HG03575 (cell line): ENCODE measurements around the gene CSGALNACT2.

ENCODE experiments used
- ATAC-seq: cut with Tn5 transposase; IDR thresholded peaks from one replicate; pipeline ENCODE4 v1.9.1; 2021; ENCODE audit not compliant: unreplicated experiment, insufficient number of reproducible peaks, low FRiP score; ENCODE audit errors: extremely low read depth

The CSGALNACT2 gene

DNA sequence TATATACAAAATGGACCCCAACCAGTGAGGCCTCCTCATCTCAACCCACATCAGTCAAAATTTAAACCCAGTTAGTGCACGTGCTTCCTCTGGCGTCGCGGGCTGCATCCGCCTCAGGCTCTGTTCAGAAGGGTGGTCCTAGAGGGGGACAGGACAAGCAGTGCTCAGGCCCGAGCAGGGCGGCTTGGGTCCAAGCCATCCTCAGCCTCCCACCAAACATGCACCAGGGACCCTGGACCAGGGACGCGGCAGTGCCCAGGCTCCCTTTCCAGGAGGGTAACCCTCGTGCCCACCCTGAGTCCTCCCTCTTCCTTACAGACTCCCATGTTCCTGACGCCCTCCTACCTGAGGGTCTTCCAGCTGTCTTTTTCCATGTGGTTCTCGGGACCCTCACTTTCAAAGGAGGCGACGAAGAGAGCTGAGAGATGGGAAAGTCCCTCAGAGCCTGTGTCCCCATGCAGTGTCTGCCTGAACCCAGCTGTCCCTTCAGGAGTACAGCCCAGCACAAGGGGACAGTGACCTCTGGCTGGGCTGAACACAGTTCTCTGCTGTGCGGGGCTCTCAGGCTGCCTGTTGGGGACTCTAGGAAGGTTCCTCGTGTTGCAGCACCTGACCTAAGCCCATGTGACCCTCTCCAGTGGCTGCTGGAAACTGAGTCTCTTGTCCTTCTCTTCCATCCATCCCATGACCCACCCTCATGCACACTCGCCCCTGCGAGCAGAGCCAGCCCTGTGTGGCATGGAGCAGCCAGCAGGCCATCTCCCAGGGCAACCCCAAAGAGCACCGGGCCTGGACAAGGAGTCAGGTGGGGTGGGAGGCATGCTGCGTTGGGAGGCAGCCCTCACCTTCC is 58.1 kb downstream of the CSGALNACT2 start:
- no peak for ATAC-seq

DNA sequence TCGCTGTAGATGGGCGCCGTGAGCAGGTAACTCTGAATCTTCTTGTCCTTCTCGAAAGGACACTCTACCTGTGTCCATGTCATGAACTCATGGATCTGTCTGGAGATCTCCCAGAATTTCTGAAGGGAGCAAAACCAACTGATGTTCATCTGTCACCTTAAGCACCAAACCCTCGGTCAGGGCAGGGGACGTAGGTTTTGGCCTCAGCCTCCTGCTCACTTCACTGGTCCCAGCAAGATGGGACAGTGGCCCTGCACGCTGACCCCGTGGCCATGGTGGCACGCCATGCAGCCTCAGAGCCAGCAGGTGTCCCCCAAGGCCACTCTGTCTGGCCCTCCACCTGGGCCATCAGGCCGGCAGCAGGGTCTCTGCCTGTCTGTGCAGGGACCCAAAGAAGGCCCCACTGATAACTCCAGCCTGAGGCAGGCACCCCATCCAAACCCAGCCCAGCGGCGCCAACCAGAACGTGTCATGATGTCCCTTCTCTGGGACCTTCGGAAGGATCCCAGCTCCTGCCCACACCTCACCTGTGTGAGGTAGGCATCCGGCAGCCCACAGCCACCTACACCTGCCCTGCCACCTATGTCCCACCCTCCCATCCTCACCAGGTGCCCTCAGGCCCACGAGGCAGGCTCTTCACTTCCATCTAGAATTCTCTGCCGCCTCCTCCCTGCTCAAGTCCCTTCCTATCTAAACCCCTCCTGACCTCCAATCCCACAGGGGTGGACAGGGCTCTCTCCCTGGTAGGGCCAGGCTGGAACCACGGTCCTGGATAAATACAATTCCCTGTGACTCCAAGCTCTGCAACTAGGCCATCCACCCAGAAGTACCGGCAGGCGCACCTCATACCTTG is 59.0 kb downstream of the CSGALNACT2 start:
- no peak for ATAC-seq

DNA sequence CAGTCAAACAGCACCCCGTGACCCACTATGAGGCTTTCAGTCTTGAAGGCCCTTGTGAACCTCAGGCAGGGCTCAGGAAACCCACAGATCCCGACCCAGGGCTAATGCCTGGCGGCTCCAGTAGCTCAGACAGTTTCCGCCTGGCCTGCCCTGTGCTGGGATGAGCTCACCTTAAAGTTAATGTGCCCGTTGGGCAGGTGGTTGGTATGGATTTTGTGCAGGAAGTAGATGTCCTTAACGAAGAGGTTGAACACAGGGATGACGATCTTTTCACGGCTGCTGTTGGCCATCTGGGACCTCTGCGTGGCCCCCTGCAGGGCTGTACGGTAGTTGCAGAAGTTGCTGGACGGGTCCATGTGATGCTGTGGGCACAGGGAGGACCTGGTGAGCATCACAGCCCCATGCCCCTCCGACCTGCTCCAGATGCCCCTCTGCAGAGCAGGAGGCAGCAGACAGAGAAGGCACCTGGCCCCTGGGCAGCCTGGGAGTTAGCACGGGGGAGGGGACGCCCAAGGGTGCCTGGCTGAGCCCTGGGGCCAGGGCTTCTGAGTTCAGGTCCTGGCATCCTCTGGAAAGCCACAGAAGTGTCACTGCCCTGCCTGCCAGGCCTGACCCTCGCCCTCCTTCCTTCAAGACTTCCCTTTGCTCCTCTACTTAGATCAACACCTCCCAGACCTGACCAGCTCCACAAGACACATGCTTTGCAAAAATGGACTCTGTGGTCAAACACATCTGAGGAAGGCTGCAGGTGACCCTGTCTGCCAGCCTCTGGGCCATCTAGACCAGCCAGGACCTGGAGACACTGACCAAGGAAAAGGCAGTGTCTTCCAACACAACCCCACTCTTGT is 59.8 kb downstream of the CSGALNACT2 start:
- ATAC-seq, result no peak

DNA sequence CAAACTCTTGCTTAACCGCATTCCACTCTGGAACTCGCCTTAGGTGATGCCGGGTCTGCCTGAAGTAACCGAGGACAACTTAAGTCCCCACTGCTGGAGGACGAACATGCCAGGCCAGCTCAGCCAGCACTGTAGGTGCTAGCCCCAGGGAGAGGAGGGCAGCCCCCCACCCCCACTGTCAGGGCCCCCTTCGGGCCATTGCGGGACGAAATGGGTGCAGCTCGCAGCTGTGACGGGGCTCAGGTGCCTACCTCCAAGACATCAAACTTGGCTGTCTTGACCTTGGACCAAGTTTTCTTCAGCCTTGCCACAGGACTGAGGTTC is 60.4 kb downstream of the CSGALNACT2 start:
- ATAC-seq, result no peak

DNA sequence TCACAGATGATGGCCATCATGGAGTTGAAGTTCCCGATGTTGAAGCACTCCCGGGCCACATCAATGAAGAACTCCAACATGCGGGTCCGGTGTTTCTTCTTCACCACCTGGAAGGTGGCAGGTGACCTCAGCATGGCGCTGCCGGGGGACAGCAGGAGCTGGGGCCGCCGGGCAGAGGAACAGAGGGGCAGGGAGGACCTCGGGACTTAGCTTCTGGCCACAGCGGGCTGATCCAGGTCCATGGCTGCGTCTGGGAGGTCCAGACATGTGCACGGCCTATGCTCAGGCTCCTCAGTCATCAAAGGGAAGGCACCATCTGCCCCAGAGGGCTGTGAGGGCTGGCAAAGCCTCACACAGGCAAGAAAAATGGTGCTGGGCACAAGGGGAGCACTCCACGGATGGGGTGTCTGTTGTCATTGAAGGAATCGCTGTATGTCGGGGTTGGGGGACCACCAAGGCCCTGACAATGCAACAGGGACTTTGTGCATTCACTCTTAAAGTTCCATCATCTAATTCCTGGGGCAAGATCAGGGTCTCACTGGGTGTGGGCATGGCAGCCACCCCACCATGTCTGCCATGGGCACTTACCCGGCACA is 60.9 kb downstream of the CSGALNACT2 start:
- no peak for ATAC-seq

DNA sequence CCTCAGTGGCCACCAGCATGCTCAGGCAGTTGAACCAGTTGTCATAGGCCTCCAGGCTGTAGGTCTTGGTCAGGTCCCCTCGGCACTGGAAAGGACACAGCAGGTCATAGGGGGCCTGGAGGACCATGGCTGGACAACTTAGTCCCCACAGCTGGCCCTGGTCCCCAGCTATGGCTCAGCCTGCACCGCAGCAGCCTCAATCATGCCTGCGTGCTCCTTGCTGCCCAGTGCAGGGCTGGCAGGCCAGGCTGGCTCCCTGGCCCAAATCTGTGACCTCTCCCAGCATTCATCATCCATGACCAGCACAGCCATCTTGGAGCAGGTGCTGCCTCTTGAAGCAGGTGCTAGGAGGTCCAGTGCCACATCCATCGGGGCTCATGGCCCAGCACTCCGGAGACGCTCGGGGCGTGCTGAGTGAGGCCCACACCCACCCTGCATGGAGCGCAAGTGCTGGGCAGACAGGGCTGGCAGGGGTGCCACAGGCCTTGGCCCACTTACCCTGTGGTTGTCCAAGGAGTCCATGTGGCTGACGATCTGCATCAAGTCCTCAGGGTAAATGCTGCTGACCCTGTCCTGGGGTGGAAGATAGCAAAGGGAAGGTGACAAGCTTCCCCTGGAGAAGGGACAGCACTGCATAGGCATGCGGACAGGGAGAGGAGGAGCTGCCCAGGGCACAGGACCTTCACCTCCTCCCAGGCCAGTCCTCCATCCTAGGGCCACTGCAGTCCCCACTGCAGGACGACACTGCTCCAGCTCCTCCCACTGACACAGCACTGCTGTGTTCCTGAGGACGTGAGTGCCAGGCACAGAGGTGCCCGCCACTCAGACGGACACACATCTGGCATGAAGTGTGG is 61.7 kb downstream of the CSGALNACT2 start:
- ATAC-seq, result no peak

DNA sequence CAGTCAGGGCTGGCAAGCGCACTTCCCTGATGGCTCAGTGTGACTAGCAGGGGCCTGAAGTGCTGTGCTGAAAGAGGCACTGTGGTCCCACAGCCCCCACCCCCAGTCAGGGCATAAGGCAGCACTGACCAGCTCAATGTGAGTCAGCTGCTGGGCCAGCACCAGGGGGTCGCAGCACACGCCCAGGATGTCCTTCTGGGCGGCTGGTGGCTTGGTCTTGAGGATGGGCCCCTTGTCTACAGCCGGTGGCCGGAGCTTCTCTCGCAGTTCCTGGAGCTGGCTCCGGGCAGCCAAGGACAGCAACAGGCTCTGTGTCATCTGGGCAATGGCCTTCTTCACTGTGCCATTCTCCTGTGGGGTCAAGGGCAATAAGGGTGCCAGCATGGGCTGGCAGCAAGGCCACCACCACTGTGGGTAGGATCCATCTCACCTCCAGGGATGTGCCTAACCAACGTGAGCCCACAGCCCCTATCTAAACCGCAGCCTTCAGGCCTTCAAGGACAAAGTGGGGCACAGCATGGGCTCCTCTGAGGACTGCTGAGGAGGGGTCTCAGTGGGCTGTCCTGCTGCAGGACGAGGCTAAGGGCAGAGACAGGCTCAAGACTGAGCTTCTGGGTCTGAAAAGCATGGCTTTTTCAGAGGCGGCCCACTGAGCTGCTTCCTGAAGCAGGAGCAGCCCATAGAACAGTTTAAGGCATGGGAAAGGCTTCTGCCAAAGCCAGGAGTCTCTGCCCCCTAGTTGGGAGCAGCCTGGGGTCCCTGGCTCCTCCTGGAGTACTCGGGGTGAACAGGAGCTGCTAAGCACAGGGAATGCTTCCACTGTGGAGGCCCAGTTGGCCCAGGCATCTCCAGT is 62.5 kb downstream of the CSGALNACT2 start:
- no peak for ATAC-seq

DNA sequence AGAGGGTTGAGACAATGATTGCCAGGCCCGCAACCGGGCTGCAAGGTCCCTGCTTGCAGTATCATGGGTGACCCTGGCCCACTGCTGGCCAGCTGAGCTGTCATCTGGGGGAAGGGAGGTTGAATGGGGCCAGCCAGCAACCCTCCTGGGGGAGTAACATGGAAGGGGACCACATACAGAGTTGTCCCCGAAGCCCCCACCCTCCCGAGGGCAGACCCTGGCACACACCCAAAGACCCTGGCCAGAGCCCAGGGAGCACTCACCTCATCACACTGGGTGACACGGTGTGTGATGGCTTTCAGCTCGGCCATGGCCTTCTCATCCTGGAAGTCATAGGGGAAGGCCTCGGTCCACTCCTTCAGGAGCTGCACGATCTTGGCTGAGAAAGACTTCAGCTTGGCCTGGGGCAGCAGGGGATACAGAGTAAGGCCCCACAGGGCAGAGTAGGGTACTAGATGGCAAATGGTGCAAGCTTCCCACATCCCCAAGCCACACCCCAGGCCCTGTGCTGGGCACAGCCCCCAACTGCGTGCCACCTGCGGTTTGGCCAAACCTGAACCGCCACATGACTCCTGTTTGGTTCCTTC is 63.4 kb downstream of the CSGALNACT2 start:
- ATAC-seq, result no peak

DNA sequence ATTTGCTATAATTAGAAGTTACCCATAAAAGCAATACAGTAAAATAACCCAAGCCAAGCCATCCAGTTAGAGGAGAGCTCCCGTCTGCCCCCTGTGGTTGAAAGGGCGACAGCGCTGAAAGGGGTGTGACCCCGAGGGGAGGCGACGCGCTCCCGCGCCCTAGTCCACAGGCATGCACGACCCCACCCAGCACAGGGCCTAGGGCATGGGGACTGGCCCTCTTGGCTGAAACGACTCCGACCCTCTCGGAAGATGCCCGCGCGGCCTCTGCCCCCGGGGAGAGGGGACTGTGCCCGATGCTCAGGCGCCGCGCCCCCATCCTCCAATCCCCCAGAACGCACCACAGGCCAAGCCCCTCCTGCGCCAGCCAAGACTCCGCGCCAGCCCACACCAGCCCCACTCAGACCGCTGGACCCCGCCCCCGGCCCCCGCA is 64.0 kb downstream of the CSGALNACT2 start:
- no peak for ATAC-seq

DNA sequence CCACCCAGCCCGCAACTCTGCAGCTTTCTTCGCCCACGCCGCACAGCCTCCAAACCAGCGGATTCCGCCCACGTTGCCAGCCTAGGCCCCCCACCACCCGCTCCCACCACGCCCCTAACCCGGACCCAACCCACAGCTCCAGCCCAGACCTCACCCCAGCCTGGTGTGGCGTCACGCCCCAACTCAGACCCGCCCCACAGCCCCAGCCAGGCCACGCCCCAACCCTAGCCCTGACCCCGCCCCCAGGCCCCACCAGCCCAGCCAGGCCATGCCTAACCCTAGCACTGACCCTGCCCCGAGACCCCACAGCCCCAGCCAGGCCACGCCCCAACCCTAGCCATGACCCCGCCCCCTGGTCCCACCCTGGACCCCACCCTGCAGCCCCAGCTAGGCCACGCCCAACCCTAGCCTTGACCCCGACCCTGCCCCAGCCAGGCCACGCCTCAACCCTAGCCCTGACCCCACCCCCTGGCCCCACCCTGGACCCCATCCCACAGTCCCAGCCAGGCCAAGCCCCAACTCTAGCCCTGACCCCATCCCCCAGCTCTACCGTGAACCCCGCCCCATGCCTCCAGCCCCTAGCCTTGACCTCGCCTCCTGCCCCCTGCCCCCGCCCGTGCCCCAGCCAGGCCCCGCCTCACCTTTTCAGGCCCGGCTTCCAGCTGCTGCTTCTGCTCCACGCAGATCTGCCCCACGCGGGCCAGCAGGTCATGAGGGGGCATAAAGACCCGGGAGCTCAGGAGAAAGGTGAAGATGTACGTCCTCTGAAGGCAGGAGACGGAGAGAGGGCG is 64.6 kb downstream of the CSGALNACT2 start:
- no peak for ATAC-seq

DNA sequence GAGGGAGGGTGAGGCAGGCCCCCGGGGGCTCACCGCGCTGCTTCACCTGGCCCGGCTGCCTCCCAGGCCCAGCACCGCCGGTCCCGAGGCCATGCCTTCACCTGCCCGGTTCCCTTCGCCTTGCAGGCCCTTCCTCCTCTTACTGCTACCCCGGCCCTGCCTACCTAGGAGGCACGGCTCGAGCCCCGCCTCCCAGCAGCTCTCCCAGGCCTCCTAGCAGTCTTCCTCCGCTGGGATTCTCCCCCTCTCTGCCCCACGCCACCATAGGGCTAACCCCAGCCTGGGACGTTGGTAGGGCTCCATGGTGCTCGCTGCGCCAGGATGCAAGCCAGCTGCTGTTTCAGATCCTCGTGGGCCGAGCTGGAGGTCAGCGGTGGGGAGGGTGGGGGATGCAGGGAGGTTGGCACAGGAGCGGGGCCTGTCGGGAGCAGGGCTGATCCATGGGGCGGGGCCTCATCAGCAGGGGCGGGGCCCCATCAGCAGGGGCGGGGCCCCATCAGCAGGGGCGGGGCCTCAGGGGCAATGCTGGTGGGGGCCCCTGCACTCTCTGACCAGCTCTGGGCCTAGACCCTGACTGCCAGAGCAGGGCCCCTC is 65.3 kb downstream of the CSGALNACT2 start:
- ATAC-seq, result no peak

DNA sequence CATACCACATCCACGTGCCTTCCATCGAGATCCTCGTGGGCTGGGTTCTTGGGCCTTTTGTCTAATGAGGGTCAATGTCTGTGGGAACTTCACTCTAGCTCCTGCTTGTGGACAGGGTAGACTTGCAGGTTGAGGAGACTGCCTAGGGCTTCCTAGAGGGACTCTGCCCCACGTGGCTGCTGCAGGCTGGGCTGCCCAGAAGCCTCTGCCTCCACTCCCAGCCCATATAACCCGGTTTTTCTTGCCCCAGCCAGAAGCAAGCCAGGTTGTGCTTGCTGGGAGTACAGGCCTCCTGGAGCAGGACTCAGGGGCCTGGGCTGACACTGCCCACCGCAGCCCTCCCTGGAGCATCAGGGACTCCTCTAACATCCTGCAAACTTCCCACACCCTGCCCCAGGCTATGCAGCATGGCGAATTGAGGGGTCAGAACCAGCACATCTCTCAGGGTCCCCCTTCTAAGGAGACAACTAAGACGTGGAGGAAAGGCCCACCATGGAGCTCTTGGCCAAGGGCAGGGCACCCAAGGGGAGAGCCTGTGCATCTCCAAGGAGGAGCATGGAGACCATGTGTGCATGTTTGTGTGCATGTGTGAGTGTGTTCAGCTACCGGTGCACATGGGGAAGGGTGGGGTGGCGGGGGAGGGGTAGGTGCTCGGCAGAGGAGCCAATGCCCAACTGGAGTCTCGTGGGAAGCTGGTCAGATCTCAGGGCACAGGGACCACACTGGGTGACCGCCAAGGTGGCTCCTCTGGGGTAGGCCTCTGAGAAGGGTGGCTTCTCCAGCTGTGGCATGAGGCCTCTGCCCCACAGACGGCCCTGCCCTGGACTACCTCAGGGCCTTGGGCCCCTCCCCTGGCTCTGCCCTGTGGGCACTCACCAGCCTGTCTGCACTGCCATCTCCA is 66.0 kb downstream of the CSGALNACT2 start:
- no peak for ATAC-seq

DNA sequence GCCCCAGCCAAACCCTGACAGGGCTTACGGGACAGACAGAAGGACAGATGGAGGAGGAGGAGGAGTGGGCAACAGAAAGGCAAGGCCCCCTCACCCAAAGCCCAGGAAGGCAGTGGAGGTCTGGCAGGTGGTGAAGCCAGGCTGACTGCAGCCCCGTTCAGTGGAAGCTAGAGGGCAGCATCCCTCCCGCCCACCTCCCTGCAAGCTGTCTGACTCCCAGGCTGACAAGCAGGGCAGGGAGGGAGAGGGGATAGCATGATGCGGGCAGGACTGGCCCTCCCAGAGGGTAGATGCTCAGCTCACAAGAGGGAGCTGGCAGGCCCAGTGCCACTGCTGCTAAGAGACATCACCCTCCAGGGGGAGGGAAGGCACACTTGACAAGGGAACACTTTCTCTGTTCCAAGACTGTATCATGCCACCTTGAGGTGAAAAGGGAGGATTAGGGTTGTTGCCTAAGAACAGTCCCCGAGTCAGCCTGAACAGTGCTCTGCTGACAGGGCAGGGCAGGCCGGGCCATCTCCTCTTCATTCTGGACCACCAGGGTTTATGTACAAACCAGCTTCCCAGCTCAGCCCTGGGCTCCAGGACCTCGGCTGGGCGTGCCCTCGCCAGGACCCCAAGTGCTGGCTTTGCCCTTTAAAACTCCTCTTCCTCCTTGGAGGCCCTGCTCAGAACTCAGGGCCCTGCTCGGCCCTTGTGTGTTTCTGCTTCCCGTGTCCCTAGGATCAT is 66.9 kb downstream of the CSGALNACT2 start:
- ATAC-seq, result no peak

DNA sequence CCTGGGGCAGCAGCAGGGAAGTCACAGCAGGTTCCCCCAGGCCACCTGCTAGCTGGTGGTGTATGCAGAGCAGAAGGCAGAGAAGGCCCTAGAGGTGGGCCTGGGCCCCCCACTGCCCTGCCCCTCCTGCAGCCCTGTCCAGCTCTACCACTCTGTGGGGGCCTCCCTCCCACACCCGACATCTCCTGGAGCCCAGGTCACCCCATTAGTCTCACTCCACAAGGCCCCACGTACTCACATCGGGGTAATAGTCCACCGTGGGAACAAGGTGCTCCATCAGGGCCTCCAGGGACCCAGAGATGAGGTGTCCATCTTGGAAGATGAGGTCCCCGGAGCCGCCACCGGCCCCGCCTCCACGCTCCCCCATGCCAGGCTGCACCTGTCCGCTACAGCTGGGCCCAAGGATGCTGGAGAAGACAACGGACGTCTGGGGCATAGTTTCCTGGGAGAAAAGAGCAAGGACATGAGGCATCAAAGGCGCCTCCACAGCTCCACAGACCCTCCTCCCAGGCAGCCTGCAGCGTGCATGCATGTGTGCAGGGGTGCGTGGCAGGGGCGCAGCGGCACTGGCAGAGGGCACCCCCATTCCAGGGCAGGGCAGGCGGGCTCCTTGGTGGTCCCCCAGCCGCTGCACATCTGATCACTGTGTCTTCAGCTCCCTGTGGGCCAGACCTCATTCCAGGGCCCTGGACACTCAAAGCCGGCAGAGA is 67.6 kb downstream of the CSGALNACT2 start:
- no peak for ATAC-seq
